Stimulated activated naive B cell treated with anti-CD40 and anti-IgM and Interleukin-4, amounts not matched to agents 10 μg/mL and 1 μg/mL and 100 μg/mL, for 72 hours (primary cell): ENCODE measurements around the gene PDZRN4.
A peak's percentile ranks its signal among the peaks of the same experiment; 100 is the strongest.
"Not testable (repeated sequence)": the region's sequence is repeated elsewhere in the genome, so short reads cannot be mapped to it uniquely, and the experiment has no call there.

ENCODE experiments used
- ATAC-seq, 2 donors: fragments of 150-1000 bp; cut with Tn5 transposase; replicated peaks; 2 replicates each; pipeline ENCODE4 v1.10.0; 2021; ENCODE audit warnings: moderate library complexity in 1 of 2
- DNase-seq: peaks from one replicate; pipeline ENCODE4 v3.0.0; 2021
- H3K27ac Mint-ChIP-seq: one replicate; pipeline ENCODE4 v1.8.0; 2022; ENCODE audit warnings: mild to moderate bottlenecking, mixed read lengths
- H3K27me3 Mint-ChIP-seq, 2 donors: one replicate each; pipeline ENCODE4 v1.8.0; 2022; ENCODE audit warnings: mixed read lengths in 2 of 2
- H3K36me3 Mint-ChIP-seq, 2 donors: one replicate each; pipeline ENCODE4 v1.8.0; 2022; ENCODE audit warnings: mixed read lengths in 2 of 2, mild to moderate bottlenecking in 1 of 2
- H3K4me1 Mint-ChIP-seq, 2 donors: one replicate each; pipeline ENCODE4 v1.8.0; 2022; ENCODE audit warnings: mixed read lengths in 2 of 2, mild to moderate bottlenecking in 1 of 2
- H3K4me3 Mint-ChIP-seq, 2 donors: one replicate each; pipeline ENCODE4 v1.8.0; 2022; ENCODE audit warnings: mild to moderate bottlenecking in 2 of 2, mixed read lengths in 2 of 2, moderate library complexity in 1 of 2
- H3K9me3 Mint-ChIP-seq, 2 donors: one replicate each; pipeline ENCODE4 v1.8.0; 2022; ENCODE audit warnings: mixed read lengths in 2 of 2, mild to moderate bottlenecking in 1 of 2

The PDZRN4 gene

DNA sequence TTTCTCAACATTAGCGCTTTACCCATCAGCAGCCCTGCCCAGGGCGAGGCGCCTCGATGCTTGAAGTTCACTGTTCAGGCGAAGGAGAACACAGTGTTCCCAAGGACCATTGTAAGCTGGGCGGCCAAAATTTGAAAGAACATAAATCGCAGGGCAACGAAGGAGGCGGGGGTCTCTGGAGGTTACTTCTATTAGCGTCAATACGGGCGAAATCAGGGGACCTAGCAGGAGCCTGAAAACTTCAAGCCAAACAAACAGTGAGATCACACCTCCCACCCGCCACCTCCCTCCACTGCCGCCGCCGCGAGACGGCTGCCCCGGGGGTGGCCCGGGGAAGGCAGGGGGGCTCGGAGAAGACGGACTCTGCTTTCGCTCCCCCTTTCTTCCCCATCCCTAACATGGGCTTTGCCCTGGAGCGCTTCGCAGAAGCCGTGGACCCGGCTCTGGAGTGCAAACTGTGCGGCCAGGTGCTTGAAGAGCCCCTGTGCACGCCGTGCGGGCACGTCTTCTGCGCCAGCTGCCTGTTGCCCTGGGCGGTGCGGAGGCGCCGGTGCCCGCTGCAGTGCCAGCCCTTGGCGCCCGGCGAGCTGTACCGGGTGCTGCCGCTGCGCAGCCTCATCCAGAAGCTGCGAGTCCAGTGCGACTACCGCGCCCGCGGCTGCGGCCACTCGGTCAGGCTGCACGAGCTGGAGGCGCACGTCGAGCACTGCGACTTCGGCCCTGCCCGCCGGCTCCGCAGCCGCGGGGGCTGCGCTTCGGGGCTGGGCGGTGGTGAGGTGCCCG, at the start of gene PDZRN4:
Gene PDZRN4, plus strand, starts transcription at position 263 of the 783 bp plus-strand sequence.
- H3K27me3 Mint-ChIP-seq = peaks cover 33 to 39% of the 10 kb centered on the region in 2 donors
- DNase-seq = no peak

DNA sequence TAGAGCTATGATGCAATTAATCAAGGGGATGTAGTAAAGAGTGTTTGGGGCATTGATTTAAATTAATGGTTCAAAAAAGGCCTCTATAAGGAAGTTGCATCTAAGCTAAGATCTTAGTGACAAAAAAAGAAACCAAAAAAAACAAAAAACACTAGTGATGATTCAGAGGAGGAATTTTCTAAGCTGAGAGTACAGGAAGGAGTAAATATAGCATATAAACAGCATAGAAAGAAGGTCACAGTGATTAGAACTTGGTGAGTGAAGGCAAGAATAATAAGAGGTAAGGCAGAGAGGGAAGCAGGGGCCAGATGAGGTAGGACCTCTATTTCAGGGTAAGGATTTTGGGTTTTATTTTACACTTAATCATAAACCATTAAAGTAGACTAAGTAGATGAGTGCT, 48.0 kb upstream of the PDZRN4 start:
- Mint-ChIP-seq H3K36me3 (no peaks in the 10 kb centered on the region), H3K4me3 (no peak overlapping the region), H3K4me1 (no peaks in the 10 kb centered on the region), H3K27ac (no peak overlapping the region), H3K27me3 (no peaks in the 10 kb centered on the region), H3K9me3 (no peaks in the 10 kb centered on the region)
- DNase-seq (no peak), ATAC-seq (no peak)

More for the DNA sequence above, at the start of gene PDZRN4:
- Mint-ChIP-seq H3K4me3 (peak within 1 kb of the TSS; percentile 72 to 74), H3K27ac (peak within 1 kb of the TSS; percentile 9), H3K9me3 (no peaks in the 10 kb centered on the region), H3K36me3 (no peaks in the 10 kb centered on the region), H3K4me1 (peaks cover 15 to 18% of the 10 kb centered on the region in 2 donors)
- ATAC-seq = peak; percentile 33 to 58

DNA sequence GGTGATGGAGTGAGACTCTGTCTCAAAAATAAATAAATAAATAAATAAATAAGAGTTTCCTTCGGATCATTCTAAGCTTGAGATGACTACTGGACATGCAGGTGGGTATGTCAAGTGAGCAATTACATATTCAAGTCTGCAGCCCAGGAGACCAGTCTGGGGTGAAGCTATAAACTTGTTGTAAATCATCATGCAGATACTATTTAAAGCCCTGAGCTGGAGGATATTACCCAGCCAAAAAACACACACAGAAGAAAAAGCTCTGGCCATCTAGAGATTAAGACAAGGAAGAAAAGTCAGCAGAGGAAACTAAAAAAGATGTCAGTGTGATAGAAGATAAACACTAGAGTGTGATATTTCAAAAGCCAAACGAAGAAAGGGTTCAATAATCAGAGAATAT, 47.0 kb upstream of the PDZRN4 start:
- no peaks in the 10 kb centered on the region for H3K27me3 Mint-ChIP-seq
- no peak overlapping the region for H3K27ac Mint-ChIP-seq
- ATAC-seq = no peak

DNA sequence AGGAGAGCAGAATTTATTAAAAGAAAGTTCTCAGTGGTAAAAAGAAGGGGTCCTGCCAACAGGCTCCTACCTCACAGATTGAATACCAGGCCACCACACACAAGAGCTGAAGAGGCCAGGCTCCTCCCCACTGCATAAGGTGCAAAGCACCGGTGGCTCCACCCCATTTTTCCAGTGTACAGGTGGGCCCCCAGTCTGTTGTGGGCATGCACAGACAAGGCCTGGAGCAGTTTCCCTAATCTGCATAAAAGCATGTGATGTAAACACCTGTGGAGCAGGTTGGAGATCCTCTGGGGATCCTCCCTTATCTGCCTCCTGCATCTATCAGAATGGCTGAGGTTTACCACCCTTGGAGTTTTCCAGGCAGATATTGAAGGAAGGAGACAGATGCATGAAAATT, 45.7 kb upstream of the PDZRN4 start:
- Mint-ChIP-seq H3K4me3 (no peak overlapping the region), H3K4me1 (no peaks in the 10 kb centered on the region), H3K27ac (no peak overlapping the region), H3K27me3 (no peaks in the 10 kb centered on the region), H3K36me3 (no peaks in the 10 kb centered on the region), H3K9me3 (no peaks in the 10 kb centered on the region)
- no peak for DNase-seq
- ATAC-seq = no peak

More for the DNA sequence above, 47.0 kb upstream of the PDZRN4 start:
- Mint-ChIP-seq H3K4me3 (no peak overlapping the region), H3K36me3 (no peaks in the 10 kb centered on the region), H3K4me1 (no peaks in the 10 kb centered on the region), H3K9me3 (no peaks in the 10 kb centered on the region)
- DNase-seq = no peak

DNA sequence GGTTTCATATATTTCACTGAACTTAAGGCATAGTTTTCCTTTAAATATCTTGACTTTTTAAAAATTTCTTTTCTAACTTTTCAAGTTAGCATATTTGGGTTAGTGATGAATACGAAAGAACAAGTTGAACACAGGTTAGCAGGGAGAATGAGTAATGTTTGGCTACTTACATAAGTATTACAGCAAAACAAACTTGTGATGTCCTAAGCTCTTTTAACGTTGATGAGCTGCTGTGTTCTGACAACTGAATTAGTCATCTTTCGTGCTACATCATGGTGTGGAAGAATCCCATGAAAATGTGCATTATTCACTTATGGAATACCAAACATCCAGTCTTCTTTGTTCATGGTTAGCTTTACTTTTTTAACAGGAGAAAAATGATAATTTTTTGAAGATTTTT, 36.3 kb upstream of the PDZRN4 start:
- Mint-ChIP-seq H3K27me3 (no peaks in the 10 kb centered on the region), H3K27ac (no peak overlapping the region), H3K4me3 (no peak overlapping the region), H3K36me3 (no peaks in the 10 kb centered on the region), H3K4me1 (no peaks in the 10 kb centered on the region), H3K9me3 (peaks cover 0 to 5% of the 10 kb centered on the region in 2 donors)
- no peak for DNase-seq
- ATAC-seq = no peak

DNA sequence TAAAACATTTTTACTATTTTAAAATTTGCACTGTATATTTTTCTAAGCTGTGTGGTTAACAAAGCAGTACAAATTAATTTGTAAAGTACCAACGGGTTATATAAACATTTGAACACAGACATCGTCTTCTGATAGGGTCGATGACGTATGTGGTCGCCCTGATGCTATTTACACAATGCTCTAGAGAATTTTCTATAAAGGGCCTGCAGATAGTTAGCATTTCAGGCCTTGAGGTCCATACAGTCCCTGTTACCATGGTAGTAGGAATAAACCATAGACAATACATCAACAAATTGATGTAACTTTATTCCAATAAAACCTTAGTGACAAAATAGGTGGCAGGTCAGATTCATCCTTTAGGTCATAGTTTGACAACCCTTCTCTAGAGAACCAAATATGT, 25.7 kb upstream of the PDZRN4 start:
- Mint-ChIP-seq H3K27me3 (no peaks in the 10 kb centered on the region), H3K27ac (no peak overlapping the region), H3K4me1 (no peaks in the 10 kb centered on the region), H3K4me3 (no peak overlapping the region), H3K36me3 (no peaks in the 10 kb centered on the region), H3K9me3 (peaks cover 0 to 3% of the 10 kb centered on the region in 2 donors)
- DNase-seq (no peak), ATAC-seq (no peak)

DNA sequence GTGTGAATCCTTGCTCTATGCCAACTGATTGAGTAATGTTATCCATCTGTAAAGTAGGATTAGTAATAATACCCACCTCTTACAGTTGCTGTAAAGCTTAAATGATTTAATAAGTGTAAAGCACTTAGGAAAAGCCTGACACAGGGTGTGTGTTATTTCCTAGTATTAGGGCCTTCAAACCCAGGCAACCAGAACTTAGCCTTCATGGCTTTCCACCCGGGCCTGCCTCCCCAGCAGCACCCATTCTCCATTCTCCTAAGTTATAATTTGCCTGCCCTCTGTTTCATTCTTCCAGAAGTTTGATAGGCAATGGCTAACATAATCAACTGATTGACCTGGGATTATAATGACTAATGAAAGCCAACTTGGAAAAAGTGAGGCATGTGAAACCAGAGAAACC, 20.4 kb upstream of the PDZRN4 start:
- no peaks in the 10 kb centered on the region for H3K27me3 Mint-ChIP-seq
- H3K9me3 Mint-ChIP-seq = no peaks in the 10 kb centered on the region
- H3K4me1 Mint-ChIP-seq = no peaks in the 10 kb centered on the region
- no peaks in the 10 kb centered on the region for H3K36me3 Mint-ChIP-seq
- H3K4me3 Mint-ChIP-seq = no peak overlapping the region
- no peak overlapping the region for H3K27ac Mint-ChIP-seq
- ATAC-seq (no peak), DNase-seq (no peak)

DNA sequence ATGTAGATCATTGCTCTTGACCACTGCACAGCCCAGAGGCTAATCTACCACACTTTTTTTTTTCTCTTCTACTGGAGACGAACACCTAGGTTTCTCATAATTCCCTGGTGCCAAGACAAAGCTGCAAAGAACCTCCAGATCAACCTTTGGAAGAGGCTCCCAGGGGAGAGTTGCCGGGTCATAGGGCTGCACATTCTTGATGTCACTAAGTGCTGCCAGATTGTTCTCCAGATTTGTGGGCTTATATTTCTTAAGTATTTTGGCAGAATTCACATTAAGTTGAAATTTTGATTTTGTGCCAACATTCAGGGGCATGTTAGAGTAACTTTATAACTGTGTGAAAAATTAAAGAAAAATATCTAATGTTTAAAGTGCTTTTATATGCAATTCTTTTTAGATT, 13.5 kb upstream of the PDZRN4 start:
- no peaks in the 10 kb centered on the region for H3K4me1 Mint-ChIP-seq
- DNase-seq (no peak), ATAC-seq (no peak)
- no peaks in the 10 kb centered on the region for H3K36me3 Mint-ChIP-seq
- no peak overlapping the region for H3K4me3 Mint-ChIP-seq
- no peak overlapping the region for H3K27ac Mint-ChIP-seq
- peaks cover 0 to 1% of the 10 kb centered on the region in 2 donors for H3K9me3 Mint-ChIP-seq
- H3K27me3 Mint-ChIP-seq = no peaks in the 10 kb centered on the region

DNA sequence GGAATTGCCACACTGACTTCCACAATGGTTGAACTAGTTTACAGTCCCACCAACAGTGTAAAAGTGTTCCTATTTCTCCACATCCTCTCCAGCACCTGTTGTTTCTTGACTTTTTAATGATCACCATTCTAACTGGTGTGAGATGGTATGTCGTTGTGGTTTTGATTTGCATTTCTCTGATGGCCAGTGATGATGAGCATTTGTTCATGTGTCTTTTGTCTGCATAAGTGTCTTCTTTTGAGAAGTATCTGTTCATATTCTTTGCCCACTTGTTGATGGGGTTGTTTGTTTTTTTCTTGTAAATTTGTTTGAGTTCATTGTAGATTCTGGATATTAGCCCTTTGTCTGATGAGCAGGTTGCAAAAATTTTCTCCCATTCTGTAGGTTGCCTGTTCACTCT, 8.6 kb upstream of the PDZRN4 start:
- not testable (repeated sequence) for ATAC-seq, H3K4me1 Mint-ChIP-seq, H3K27ac Mint-ChIP-seq, H3K4me3 Mint-ChIP-seq, H3K36me3 Mint-ChIP-seq, H3K9me3 Mint-ChIP-seq, H3K27me3 Mint-ChIP-seq, DNase-seq

DNA sequence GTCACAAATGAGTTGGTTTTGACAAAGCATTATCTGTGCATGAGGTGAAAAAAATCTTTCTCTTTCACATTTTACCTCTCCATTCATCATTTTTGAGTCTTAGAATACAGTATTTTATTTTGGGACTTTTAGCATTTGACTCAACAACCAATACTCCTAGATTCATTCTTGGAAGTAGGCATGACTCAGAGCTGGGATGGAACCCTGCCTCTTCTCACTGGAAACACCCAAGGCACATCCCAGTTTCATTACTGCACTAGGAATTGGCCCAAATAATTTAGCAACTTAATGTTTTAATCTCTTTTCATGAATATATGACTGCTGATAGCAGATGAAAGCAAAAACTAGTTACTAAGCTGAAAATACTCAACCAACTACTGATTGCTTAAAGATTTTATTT, 3.3 kb upstream of the PDZRN4 start:
- Mint-ChIP-seq H3K4me3 (no peak overlapping the region), H3K9me3 (peaks cover 0 to 3% of the 10 kb centered on the region in 2 donors), H3K27ac (no peak overlapping the region), H3K4me1 (peaks cover 14% of the 10 kb centered on the region in 2 donors), H3K36me3 (no peaks in the 10 kb centered on the region), H3K27me3 (peaks cover 32 to 33% of the 10 kb centered on the region in 2 donors)
- DNase-seq = no peak
- no peak for ATAC-seq

DNA sequence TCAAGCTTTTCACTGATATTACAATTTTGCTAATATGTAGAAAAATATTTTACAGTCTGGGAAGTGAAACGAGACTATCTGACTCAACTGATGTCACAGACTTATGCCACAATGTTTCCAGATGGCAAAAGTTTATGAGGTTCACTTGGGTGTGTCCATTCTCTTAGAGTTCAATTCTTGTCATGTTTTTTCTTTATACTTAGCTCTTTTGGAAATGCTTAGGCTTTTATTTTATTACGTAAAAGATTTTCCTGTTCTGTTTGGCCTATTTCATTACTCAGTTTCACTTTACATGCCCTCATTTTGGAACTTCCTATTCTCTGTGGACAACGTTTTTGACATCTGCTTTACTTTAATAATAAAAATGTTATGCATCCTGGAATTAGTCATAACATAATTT, 2.1 kb upstream of the PDZRN4 start:
- ATAC-seq (peak; percentile 46 to 56), DNase-seq (no peak)
- Mint-ChIP-seq H3K36me3 (no peaks in the 10 kb centered on the region), H3K9me3 (peaks cover 0 to 3% of the 10 kb centered on the region in 2 donors), H3K4me1 (peaks cover 15 to 18% of the 10 kb centered on the region in 2 donors), H3K27ac (no peak overlapping the region), H3K27me3 (peaks cover 38 to 39% of the 10 kb centered on the region in 2 donors), H3K4me3 (no peak overlapping the region)

DNA sequence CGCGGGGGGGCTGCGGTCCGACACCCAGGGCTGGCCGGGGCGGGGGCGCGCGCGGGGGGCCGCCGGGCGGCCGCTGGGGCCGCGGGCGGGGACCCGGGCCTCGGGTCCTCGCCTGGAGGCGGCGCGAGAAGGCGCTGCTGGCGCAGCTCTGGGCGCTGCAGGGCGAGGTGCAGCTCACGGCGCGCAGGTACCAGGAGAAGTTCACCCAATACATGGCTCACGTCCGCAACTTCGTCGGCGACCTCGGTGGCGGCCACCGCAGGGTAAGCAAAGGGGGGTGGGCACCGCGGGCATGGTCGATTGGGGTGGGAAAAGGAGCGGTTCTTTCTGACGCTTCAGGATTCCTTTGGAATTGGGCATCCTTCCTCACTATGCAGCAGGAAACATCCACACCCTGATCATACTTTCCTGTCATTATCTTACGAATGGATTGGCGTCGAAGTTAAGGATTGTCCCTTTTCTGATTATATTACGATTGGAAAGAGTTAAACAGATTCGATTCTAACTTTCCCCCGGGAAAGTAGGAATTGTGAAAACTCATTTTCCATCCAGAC, 798 bp downstream of the PDZRN4 start:
- DNase-seq = no peak
- ATAC-seq = peak; percentile 20 to 33
- Mint-ChIP-seq H3K27ac (peak overlapping the region; percentile 9), H3K4me1 (peaks cover 15 to 18% of the 10 kb centered on the region in 2 donors), H3K9me3 (no peaks in the 10 kb centered on the region), H3K36me3 (no peaks in the 10 kb centered on the region), H3K27me3 (peaks cover 32 to 36% of the 10 kb centered on the region in 2 donors), H3K4me3 (peak overlapping the region; percentile 72 to 74)

DNA sequence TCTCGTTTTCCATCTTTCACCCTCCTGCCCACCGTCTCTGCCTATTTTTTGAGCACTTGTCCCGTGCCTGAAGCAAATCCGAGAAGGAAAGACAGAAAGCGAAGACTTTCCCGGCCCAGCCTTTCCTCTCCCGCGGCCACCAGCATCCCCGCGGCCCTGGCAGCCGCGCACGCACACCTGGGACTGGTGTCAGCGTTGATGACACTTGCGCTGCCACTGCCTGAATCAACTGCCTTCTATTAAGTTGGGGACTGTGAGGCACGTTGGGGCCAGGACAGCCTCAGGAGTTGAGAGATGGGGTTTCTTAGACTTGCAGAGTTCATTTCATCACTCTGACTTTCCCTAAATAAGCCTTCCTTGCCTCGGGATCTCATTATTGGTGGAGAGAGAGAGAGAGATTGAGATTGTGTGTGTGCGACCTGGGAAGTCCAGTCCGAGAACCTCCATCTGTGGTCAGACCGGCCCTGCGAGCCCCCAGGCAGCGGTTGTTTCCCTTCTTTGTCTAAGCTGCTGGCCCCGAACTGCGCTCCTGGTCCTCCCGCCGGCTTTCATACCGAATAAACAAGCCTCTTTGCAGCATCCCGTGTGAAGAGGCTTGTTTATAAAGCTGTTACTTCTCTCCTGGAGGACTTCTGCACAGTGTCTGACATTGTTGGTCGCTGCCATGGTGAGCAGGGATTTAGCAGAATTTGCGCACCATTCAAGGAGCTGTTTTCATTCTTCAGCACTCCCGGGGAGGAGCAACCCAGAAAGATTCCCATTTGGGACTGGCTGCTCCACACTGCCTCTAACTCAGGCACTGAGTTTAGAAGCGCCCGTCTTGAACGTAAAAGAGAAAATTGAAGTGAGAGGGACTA, 1.5 kb downstream of the PDZRN4 start:
- Mint-ChIP-seq H3K4me1 (peaks cover 15 to 18% of the 10 kb centered on the region in 2 donors), H3K9me3 (no peaks in the 10 kb centered on the region), H3K27me3 (peaks cover 28 to 32% of the 10 kb centered on the region in 2 donors), H3K36me3 (no peaks in the 10 kb centered on the region), H3K27ac (no peak overlapping the region), H3K4me3 (peak overlapping the region; percentile 72 to 74)
- DNase-seq (no peak), ATAC-seq (peak; percentile 40 to 41)

DNA sequence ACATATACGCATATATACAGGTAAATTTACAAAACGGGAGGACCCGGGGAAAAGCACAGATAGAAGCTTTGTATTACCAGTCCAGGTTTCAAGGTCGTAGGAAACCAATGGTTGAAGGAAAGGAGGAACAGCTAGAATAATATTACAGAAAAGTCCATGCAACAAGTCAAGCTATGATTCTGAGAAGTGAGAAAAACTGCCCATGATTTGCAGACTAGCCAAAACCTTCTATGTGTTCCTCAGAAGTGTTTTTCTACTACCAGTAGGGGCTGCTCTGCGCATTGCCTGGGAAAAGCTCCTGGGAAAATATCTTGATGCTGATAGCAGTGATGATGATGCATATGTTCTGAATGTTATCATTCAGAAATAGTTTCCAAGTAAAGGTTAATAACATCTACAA, 2.2 kb downstream of the PDZRN4 start:
- DNase-seq = no peak
- no peak for ATAC-seq
- Mint-ChIP-seq H3K4me3 (no peak overlapping the region), H3K27ac (no peak overlapping the region), H3K9me3 (no peaks in the 10 kb centered on the region), H3K27me3 (peaks cover 28 to 32% of the 10 kb centered on the region in 2 donors), H3K4me1 (peaks cover 15 to 18% of the 10 kb centered on the region in 2 donors), H3K36me3 (no peaks in the 10 kb centered on the region)
